Bronchial epithelial cell (primary cell): Measurements from ENCODE around the gene CIC. TPM values are rescaled to one million over a fixed set of nuclear protein-coding genes. Genes with fewer than 3 reads are reported as not detected.
A peak's percentile ranks its signal among the peaks of the same experiment; 100 is the strongest.

Experiments
- DNase-seq: peaks from one replicate; pipeline ENCODE4 v3.0.0-alpha.2; 2010; ENCODE audit warnings: low read depth
- FAIRE-seq: peaks from 2 replicates; lab custom pipeline; 2011; peaks lifted over from hg19 to GRCh38; lab: Jason Lieb, UNC
- H3K27me3 ChIP-seq: 2 replicates; pipeline ENCODE4 v1.5.1; 2011; ENCODE audit warnings: low read length; ENCODE audit not compliant: control insufficient read depth, insufficient read depth
- H3K36me3 ChIP-seq: 2 replicates; pipeline ENCODE4 v1.5.1; 2011; ENCODE audit warnings: low read length; ENCODE audit not compliant: control insufficient read depth, insufficient read depth
- H3K4me3 ChIP-seq: 2 replicates; pipeline ENCODE4 v1.5.1; 2011; ENCODE audit warnings: mild to moderate bottlenecking, low read depth, low read length, control low read depth
- total RNA-seq: library from RNA; depleted of rRNA; stranded (reverse); fragments of >200 nt; gene quantifications from 2 replicates; pipeline ENCODE4 v1.2.1, GENCODE V29; 2014
- TF ChIP-seq, protein P1 (sequence below): IDR thresholded peaks from 2 replicates; pipeline ENCODE4 v1.5.1; 2011; ENCODE audit warnings: mild to moderate bottlenecking, moderate library complexity, low read length, control low read depth, inconsistent platforms; ENCODE audit not compliant: insufficient read depth, severe bottlenecking

The CIC gene
- total RNA-seq, 1 donor from 2014 or later, result 7.1 TPM

DNA sequence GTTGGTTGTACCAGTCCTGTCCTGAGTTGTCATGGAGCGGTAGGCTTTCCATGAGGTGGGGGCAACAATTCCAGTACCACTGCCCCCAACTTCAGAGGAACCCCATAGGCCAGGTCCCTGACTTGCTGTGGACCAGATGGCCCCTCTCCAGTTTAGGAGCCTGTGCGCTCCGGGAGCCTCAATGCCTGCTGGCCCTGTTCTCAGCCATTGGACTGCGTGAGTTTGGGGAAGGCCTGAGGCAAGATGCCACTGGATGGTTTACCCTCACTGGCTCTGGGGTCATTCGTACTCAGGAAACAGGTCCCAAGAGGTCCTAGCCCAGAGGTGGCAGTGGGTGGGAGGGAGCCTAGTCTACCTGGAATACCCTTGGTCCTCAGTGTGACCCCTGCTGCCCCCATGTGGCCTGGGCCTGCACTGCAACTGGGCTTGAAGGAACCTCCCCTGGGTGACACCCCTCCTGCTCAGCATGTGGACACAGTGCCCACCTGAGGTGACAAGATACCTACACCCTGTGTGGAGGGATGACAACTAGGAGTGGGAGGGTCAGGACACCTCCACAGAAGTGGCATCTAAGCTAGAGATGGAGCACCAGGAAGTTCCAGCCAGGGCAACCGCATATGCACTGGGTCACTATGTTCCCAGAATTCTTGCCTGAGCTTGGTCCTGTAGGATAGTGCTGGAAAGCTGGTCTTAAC is 26.9 kb downstream of the CIC start:
- DNase-seq, result peak; percentile 64
- peaks cover 35% of the 10 kb centered on the region for H3K36me3 ChIP-seq
- peak; percentile 50 for FAIRE-seq

DNA sequence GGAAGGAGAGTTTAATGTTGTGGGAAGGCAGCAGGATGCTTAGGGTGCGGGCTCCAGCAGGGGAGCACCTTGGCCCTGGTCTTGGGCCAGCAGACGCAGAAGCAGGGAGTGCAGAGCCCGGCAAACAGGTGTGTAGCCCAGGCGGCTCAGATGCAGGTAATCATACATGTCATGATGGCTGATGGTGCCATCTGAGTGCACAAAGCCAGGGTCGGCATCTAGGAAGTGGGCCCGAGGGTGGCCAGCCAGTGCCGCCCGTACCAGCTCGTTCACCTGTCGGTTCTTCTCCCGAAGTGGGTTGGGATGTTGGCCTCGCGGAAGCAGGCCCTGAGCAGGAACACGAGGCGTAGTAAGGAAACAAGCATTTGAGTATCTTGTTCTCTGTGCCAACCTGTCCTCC is 28.0 kb downstream of the CIC start:
- Histone ChIP-seq H3K27me3 (no peaks in the 10 kb centered on the region), H3K36me3 (peaks cover 26% of the 10 kb centered on the region), H3K4me3 (no peak overlapping the region)
- DNase-seq (no peak), FAIRE-seq (no peak)
- TF ChIP-seq, protein P1, sequence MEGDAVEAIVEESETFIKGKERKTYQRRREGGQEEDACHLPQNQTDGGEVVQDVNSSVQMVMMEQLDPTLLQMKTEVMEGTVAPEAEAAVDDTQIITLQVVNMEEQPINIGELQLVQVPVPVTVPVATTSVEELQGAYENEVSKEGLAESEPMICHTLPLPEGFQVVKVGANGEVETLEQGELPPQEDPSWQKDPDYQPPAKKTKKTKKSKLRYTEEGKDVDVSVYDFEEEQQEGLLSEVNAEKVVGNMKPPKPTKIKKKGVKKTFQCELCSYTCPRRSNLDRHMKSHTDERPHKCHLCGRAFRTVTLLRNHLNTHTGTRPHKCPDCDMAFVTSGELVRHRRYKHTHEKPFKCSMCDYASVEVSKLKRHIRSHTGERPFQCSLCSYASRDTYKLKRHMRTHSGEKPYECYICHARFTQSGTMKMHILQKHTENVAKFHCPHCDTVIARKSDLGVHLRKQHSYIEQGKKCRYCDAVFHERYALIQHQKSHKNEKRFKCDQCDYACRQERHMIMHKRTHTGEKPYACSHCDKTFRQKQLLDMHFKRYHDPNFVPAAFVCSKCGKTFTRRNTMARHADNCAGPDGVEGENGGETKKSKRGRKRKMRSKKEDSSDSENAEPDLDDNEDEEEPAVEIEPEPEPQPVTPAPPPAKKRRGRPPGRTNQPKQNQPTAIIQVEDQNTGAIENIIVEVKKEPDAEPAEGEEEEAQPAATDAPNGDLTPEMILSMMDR, result no peak

More for the DNA sequence above, 26.9 kb downstream of the CIC start:
- no peaks in the 10 kb centered on the region for H3K27me3 ChIP-seq
- TF ChIP-seq, protein P1, result peak; percentile 95
- H3K4me3 ChIP-seq, result no peak overlapping the region

DNA sequence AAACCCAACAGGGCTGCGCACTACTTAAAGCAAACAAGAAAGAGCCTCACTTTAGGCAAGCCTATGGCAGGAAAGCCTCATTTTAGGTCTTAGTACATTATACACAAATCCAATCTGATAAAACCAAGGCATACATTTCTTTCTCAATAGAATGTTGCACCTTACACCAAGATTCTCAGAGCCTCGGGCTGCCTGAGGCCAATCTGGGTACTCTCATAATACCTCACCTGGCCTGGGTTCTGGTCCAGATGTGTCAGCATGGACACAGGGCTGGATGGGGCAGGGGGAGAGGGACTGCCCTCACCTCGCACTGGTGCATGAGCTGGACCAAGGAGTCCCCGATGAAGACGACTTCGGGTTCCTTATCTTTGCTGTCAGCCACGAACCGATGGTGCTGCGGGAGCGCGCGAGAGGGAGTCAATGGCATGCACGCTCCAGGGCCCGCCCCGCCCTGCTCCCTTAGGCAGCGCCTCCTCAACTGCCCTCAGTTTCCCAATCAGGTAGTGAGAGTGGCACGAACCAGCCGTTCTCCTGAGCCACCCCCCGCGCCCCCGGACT is 32.7 kb downstream of the CIC start, which contains the start of gene PRR19:
PRR19 (plus strand) TSS at position 487 of the 558 bp plus-strand sequence. CDS start 7,453 bp downstream, outside the sequence.
- H3K4me3 ChIP-seq, result peak within 1 kb of the TSS; percentile 64
- H3K36me3 ChIP-seq, result peaks cover 3% of the 10 kb centered on the region
- H3K27me3 ChIP-seq, result no peaks in the 10 kb centered on the region
- TF ChIP-seq, protein P1, result no peak
- no peak for FAIRE-seq
- no peak for DNase-seq

DNA sequence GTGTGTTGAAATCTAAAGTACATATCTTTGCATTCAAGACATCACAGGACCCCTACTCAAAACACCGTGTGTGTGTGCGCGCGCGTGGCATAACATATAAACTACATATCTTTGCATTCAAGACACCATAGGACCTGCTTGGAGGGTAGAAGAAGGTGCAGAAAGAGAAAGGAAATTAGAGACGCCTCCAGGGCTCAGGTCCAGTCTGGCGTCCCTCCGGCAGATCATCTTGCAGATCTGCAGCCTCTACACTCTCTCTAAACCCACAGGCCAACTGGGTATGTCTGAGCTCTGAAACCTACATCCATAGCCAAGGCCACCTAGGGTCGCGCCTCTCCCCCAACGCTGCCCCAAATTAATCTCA is 34.0 kb downstream of the CIC start:
- FAIRE-seq (no peak), DNase-seq (no peak)
- Histone ChIP-seq H3K36me3 (no peaks in the 10 kb centered on the region), H3K27me3 (no peaks in the 10 kb centered on the region), H3K4me3 (peak overlapping the region; percentile 64)
- TF ChIP-seq, protein P1, result no peak

DNA sequence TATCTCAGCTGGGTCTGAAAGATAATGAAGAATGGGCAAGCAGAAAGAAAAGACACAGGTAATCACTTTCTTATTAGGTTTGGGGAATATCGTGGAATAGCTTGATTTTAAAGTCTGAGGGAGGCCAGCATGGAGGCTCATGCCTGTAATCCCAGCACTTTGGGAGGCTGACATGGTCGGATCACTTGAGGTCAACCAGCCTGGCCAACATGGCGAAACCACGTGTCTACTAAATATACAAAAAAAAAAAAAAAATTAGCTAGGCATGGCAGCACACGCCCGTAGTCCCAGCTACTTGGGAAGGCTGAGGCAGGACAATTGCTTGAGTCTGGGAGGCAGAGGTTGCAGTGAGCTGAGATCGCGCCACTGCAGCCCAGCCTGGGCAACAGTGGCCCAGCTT is 34.8 kb downstream of the CIC start:
- H3K36me3 ChIP-seq, result no peaks in the 10 kb centered on the region
- H3K4me3 ChIP-seq, result no peak overlapping the region
- TF ChIP-seq, protein P1, result no peak
- H3K27me3 ChIP-seq, result no peaks in the 10 kb centered on the region
- FAIRE-seq (peak; percentile 75), DNase-seq (no peak)
